Vagina (tissue), 2 donors: ENCODE results near the gene SETSIP.

ENCODE experiments used
- CTCF ChIP-seq, 3 experiments: fragments of 450-650 bp in 2 of 3; fragments of 200-600 bp in 1 of 3; sonication (generic) in 1 of 3; IDR thresholded peaks; one replicate each; pipeline ENCODE4 v1.5.1; 2017 to 2019; ENCODE audit warnings: antibody characterized with exemption in 3 of 3, mild to moderate bottlenecking in 2 of 3, moderate library complexity in 2 of 3
- POLR2A ChIP-seq, 2 donors: fragments of 450-650 bp; IDR thresholded peaks; one replicate each; pipeline ENCODE4 v1.6.1; 2017; ENCODE audit warnings: antibody characterized with exemption in 2 of 2, mild to moderate bottlenecking in 2 of 2, moderate library complexity in 2 of 2
- POLR2AphosphoS5 ChIP-seq, 2 donors: sonication (generic); formaldehyde crosslinking; IDR thresholded peaks; one replicate each; pipeline ENCODE4 v1.9.0; 2017; ENCODE audit warnings: antibody characterized with exemption in 2 of 2, mild to moderate bottlenecking in 2 of 2, low read depth in 1 of 2; ENCODE audit not compliant: insufficient read depth in 1 of 2

DNA sequence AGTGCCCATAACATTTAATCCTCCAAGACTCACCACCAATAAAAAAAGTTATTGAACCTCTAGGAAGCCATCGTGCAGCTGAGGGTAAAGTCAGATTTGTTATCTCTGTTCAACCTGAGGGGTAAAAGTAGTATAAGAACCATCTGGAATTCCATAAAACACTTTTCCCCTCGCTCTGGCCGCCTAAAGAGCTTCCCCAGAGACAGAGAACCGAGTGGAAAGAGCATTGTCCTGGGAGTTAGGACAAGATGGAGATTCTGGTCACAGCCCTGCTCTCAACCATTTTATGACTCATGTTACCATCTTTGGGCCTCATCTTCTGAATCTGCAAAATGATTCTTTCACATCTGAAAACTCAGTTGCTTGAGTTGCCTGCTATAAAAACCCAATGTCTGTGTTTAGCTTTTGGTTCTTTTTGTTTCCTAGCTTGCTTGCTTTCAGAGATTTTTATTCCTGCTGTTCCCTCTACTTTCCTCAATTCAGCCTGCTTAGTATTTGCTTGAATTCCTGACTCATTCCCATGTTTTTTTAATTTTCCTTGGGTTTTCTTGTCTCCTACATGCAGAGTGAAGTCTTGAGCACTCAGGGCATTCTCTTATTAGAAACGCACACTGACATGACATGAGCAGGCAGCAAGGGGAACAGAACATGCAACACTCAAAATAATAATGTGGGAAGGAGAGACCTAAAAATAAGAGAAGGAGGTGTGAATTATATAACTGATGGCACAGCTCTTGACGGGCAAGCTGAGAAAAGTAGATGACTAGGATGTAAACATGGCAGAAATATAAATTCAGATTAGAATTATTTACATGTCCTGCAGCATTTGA lies 43.7 kb downstream of the SETSIP start:
- TF ChIP-seq CTCF (IDR thresholded peaks at IDR 0.05) (no peak), POLR2AphosphoS5 (IDR thresholded peaks at IDR 0.05; ENCODE audit: insufficient read depth in 1 of 2, low read depth in 1 of 2) (no peak), POLR2A (IDR thresholded peaks at IDR 0.05) (no peak)
